Mesenchymal stem cell (in vitro differentiated cells and primary cell): ENCODE measurements around the gene SYNE3.

Experiments
- DNase-seq: peaks from one replicate; pipeline ENCODE4 v3.0.0-alpha.2; 2013
- H2AFZ ChIP-seq: one replicate; pipeline ENCODE4 v1.6.1; 2013; ENCODE audit warnings: low read depth, mild to moderate bottlenecking, control low read depth, inconsistent platforms, low read length, moderate library complexity
- H2AK5ac ChIP-seq: 2 replicates; pipeline ENCODE4 v1.6.1; 2013; ENCODE audit warnings: low read length, moderate library complexity, mild to moderate bottlenecking, inconsistent platforms; ENCODE audit not compliant: severe bottlenecking
- H2BK120ac ChIP-seq: one replicate; pipeline ENCODE4 v1.6.1; 2013; ENCODE audit warnings: low read depth, mild to moderate bottlenecking, inconsistent platforms, low read length, moderate library complexity
- H2BK12ac ChIP-seq, 2 experiments: one replicate each; pipeline ENCODE4 v1.6.1; 2013; ENCODE audit warnings: inconsistent platforms in 2 of 2, low read length in 2 of 2, mild to moderate bottlenecking in 2 of 2, moderate library complexity in 2 of 2, control low read depth in 1 of 2
- H2BK15ac ChIP-seq: one replicate; pipeline ENCODE4 v1.6.1; 2013; ENCODE audit warnings: mild to moderate bottlenecking, low read depth, inconsistent platforms; ENCODE audit not compliant: poor library complexity, severe bottlenecking
- H2BK5ac ChIP-seq: 2 replicates; pipeline ENCODE4 v1.6.1; 2013; ENCODE audit warnings: low read depth, mild to moderate bottlenecking, low read length, control low read depth, inconsistent platforms; ENCODE audit not compliant: poor library complexity, severe bottlenecking
- H3K14ac ChIP-seq, 2 experiments: one replicate each; pipeline ENCODE4 v1.6.1; 2013; ENCODE audit warnings: inconsistent platforms in 2 of 2, low read length in 2 of 2, control low read depth in 1 of 2, mild to moderate bottlenecking in 1 of 2, moderate library complexity in 1 of 2
- H3K18ac ChIP-seq, 2 experiments: one replicate each; pipeline ENCODE4 v1.6.1; 2013; ENCODE audit warnings: inconsistent platforms in 2 of 2, low read length in 2 of 2, control low read depth in 1 of 2, low read depth in 1 of 2, mild to moderate bottlenecking in 1 of 2
- H3K23ac ChIP-seq, 2 experiments: one replicate each; pipeline ENCODE4 v1.6.1; 2013; ENCODE audit warnings: inconsistent platforms in 2 of 2, low read length in 2 of 2, mild to moderate bottlenecking in 2 of 2, moderate library complexity in 2 of 2, control low read depth in 1 of 2
- H3K27ac ChIP-seq: 2 replicates; pipeline ENCODE4 v1.5.1; 2013; ENCODE audit warnings: mild to moderate bottlenecking, moderate library complexity, low read length, control low read depth, inconsistent platforms; ENCODE audit not compliant: poor library complexity, severe bottlenecking
- H3K27me3 ChIP-seq, 2 experiments: 2 replicates each; pipeline versions ENCODE4 v1.6.1 to v1.7.0; 2013; ENCODE audit warnings: low read length in 2 of 2, mild to moderate bottlenecking in 2 of 2, moderate library complexity in 2 of 2, control low read depth in 1 of 2, inconsistent platforms in 1 of 2; ENCODE audit not compliant: control insufficient read depth in 1 of 2, insufficient read depth in 1 of 2
- H3K36me3 ChIP-seq, 2 experiments: 2 replicates each; pipeline versions ENCODE4 v1.6.1 to v1.7.0; 2013; ENCODE audit warnings: low read length in 2 of 2, control low read depth in 1 of 2, inconsistent platforms in 1 of 2, low read depth in 1 of 2, mild to moderate bottlenecking in 1 of 2; ENCODE audit not compliant: insufficient read depth in 2 of 2, control insufficient read depth in 1 of 2
- H3K4ac ChIP-seq, 2 experiments: one replicate each; pipeline ENCODE4 v1.6.1; 2013; ENCODE audit warnings: inconsistent platforms in 2 of 2, low read length in 2 of 2, mild to moderate bottlenecking in 2 of 2, moderate library complexity in 2 of 2, control low read depth in 1 of 2, low read depth in 1 of 2
- H3K4me1 ChIP-seq: 2 replicates; pipeline ENCODE4 v1.6.1; 2013; ENCODE audit warnings: low read depth, low read length, control low read depth; ENCODE audit not compliant: control insufficient read depth, insufficient read depth
- H3K4me2 ChIP-seq: 2 replicates; pipeline ENCODE4 v1.6.1; 2013; ENCODE audit warnings: low read length, mild to moderate bottlenecking, inconsistent platforms; ENCODE audit not compliant: poor library complexity, severe bottlenecking
- H3K4me3 ChIP-seq, 2 experiments: 2 replicates each; pipeline versions ENCODE4 v1.5.1 to v1.7.0; 2013; ENCODE audit warnings: low read length in 2 of 2, mild to moderate bottlenecking in 2 of 2, control low read depth in 1 of 2, low read depth in 1 of 2; ENCODE audit not compliant: insufficient read depth in 1 of 2
- H3K79me1 ChIP-seq: replicated peaks from 2 replicates; pipeline ENCODE4 v1.6.1; 2013; ENCODE audit warnings: mild to moderate bottlenecking, control low read depth, low read length, inconsistent platforms; ENCODE audit not compliant: poor library complexity, severe bottlenecking
- H3K9ac ChIP-seq: 2 replicates; pipeline ENCODE4 v1.7.0; 2013; ENCODE audit warnings: mild to moderate bottlenecking, low read length, moderate library complexity
- H3K9me3 ChIP-seq: 2 replicates; pipeline ENCODE4 v1.7.0; 2013; ENCODE audit warnings: mild to moderate bottlenecking, low read length; ENCODE audit not compliant: control insufficient read depth
- H4K8ac ChIP-seq: one replicate; pipeline ENCODE4 v1.6.1; 2013; ENCODE audit warnings: inconsistent platforms, mild to moderate bottlenecking, low read length, moderate library complexity
- H4K91ac ChIP-seq: one replicate; pipeline ENCODE4 v1.6.1; 2013; ENCODE audit warnings: mild to moderate bottlenecking, low read length, inconsistent platforms
- WGBS: methylation state at CpG from one replicate; pipeline ENCODE4 v1.1.7; 2013; ENCODE audit warnings: mixed read lengths; 5-methylcytosine and 5-hydroxymethylcytosine counted together

The SYNE3 gene

DNA sequence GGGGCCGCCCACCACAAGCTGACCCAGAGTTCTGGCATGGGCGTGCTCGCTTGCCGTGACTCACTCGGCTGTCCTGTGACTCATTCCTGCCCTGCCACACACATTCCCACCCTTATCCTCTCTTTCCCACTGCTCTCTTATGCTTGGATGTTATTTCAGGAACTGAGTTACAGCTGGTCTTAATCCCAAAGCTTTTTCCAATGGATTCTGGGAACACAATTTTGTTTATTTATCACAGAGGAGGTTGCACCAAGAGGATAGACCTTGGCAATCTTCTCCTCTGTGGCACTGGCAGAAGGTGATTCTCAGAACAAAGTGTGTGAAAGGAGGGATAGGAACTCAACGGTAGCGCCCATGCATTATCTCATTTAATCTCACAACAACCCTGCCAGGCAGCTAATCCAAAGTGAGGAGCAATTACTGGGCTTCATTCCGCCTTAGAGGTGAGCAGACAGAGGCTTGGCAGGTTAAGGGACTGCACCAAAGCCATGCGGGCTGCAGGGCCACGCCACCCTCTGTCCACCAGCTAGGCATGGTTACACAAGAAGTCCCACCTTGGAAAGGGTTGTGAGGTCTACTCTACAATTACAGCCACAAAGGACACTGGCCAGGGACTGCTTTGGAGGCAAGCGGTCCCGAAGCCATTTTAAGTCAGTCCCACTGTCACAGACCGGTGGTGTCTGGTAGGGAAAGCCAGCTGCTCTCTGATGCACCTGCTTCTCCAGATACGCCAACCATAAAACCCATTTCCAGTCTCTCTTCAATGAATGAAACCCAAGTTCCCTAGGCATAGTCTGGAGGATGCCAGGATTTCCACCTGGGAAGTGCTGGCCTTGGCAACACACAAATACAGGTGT lies 32.9 kb downstream of the SYNE3 start:
- peak overlapping the region; percentile 36 for H2BK120ac ChIP-seq
- 54% methylated on average over 13 of the region's 14 CpGs for WGBS
- peak overlapping the region; percentile 83 for H2BK15ac ChIP-seq
- H2BK5ac ChIP-seq = peak overlapping the region; percentile 3
- H3K36me3 ChIP-seq = peaks cover 0 to 4% of the 10 kb centered on the region in 2 experiments
- H3K9me3 ChIP-seq = no peaks in the 10 kb centered on the region
- peaks cover 12% of the 10 kb centered on the region for H3K4me1 ChIP-seq
- H2AFZ ChIP-seq = no peak overlapping the region
- no peaks in the 10 kb centered on the region for H3K79me1 ChIP-seq
- H4K8ac ChIP-seq = peak overlapping the region; percentile 89
- no peaks in the 10 kb centered on the region for H3K27me3 ChIP-seq
- peak overlapping the region in 1 of 2 experiments; percentile 20 for H3K23ac ChIP-seq
- peak overlapping the region; percentile 25 for H2AK5ac ChIP-seq
- H3K4me2 ChIP-seq = peak overlapping the region; percentile 33
- peak overlapping the region in 1 of 2 experiments; percentile 46 for H3K4me3 ChIP-seq
- H3K4ac ChIP-seq = peak overlapping the region; percentile 62 to 71
- peak overlapping the region; percentile 73 to 94 for H2BK12ac ChIP-seq
- peak; percentile 97 for DNase-seq
- peak overlapping the region; percentile 74 for H4K91ac ChIP-seq
- H3K9ac ChIP-seq = peak overlapping the region; percentile 61
- peak overlapping the region; percentile 81 to 94 for H3K18ac ChIP-seq
- H3K14ac ChIP-seq = peak overlapping the region in 1 of 2 experiments; percentile 14
- peak overlapping the region; percentile 27 for H3K27ac ChIP-seq

DNA sequence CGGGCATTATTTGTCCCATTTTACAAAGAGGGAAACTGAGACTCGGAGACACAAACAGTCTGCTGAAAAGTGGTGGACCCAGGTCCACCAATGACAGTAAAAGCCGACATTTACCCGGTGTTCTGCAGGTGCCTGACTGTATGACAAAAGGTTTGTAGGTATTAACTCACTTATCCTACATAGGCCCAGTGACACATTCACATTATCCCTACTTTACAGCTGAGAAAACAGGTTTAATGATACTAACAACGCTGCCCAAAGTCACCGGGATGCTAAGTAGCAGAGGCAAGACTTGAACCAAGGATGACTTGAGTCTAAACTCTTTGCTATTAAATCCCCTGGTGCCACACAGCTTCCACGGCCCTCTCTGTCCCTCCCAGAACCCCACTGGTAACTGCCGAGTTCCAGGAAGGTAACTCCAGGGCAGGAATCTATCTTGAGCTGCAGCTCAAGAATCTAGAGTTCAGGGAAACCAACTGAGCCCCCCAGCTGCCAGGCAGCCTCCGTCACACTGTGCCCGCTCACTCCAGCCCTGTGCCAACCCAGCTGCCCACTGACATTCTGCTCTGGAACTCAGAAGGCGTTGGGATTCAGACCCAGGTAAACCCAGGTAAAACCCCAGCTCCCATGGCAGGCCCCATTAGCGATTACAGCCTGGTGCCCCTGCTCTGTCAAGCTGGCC lies 33.7 kb downstream of the SYNE3 start:
- Histone ChIP-seq H3K4ac (peak overlapping the region; percentile 70 to 92), H2BK120ac (peak overlapping the region; percentile 74), H3K18ac (peak overlapping the region; percentile 74 to 84), H3K23ac (no peak overlapping the region), H3K9ac (peak overlapping the region; percentile 57), H3K36me3 (peaks cover 0 to 4% of the 10 kb centered on the region in 2 experiments), H4K8ac (peak overlapping the region; percentile 88), H3K4me2 (peak overlapping the region; percentile 33), H3K9me3 (no peaks in the 10 kb centered on the region), H2AK5ac (peak overlapping the region; percentile 10), H3K27me3 (no peaks in the 10 kb centered on the region), H2BK5ac (no peak overlapping the region), H3K27ac (peak overlapping the region; percentile 19), H3K4me3 (peak overlapping the region in 1 of 2 experiments; percentile 8), H2BK15ac (peak overlapping the region; percentile 83), H2BK12ac (peak overlapping the region; percentile 73 to 97), H3K79me1 (no peaks in the 10 kb centered on the region), H3K14ac (no peak overlapping the region), H2AFZ (no peak overlapping the region), H3K4me1 (peaks cover 12% of the 10 kb centered on the region), H4K91ac (peak overlapping the region; percentile 74)
- DNase-seq = no peak
- WGBS = 76% methylated on average over 12 of the region's 12 CpGs

DNA sequence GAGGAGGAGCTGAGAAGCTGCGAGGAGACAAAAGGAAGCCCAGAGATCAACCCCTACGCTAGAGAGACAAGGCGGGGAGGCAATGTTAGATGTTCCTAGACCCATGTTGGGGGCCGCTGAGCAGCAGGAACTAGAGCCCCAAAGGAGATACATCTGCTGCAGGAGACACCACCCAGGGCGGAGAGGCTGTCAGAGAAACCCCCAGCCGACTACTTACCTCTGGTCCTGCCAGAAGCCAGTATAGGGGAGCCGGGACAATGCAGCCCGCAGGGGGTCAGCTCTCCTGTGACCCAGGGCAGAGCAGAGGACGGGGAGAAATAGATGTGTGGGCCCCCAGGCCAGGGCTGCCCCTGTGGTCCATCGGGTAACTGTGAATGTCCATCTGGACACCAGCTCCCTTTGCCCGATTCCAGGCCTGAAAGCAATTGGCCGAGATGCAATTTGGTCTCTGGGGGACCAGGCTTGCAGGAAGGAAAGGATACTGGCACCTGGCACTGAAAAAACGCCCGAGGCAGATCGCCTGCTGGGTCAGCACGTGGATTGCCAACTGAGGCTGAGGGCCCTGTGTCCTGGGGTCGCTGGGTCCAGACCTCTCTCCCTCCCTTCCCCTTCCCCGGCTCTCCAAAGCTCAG lies 34.9 kb downstream of the SYNE3 start:
- Histone ChIP-seq H3K4me1 (peaks cover 12% of the 10 kb centered on the region), H4K8ac (no peak overlapping the region)
- WGBS = 91% methylated on average over 18 of the region's 18 CpGs

More for the DNA sequence above, 34.9 kb downstream of the SYNE3 start:
- H4K91ac ChIP-seq = peak overlapping the region; percentile 47
- H3K4me2 ChIP-seq = no peak overlapping the region
- H3K9me3 ChIP-seq = no peaks in the 10 kb centered on the region
- no peak overlapping the region for H2BK5ac ChIP-seq
- peak overlapping the region; percentile 73 for H2BK15ac ChIP-seq
- H3K36me3 ChIP-seq = peaks cover 0 to 1% of the 10 kb centered on the region in 2 experiments
- H3K27ac ChIP-seq = no peak overlapping the region
- H3K14ac ChIP-seq = no peak overlapping the region
- peak overlapping the region; percentile 16 to 68 for H3K18ac ChIP-seq
- H3K79me1 ChIP-seq = no peaks in the 10 kb centered on the region
- peak overlapping the region in 1 of 2 experiments; percentile 33 for H2BK12ac ChIP-seq
- H3K4me3 ChIP-seq = peak overlapping the region in 1 of 2 experiments; percentile 21
- H3K9ac ChIP-seq = peak overlapping the region; percentile 72
- H3K27me3 ChIP-seq = no peaks in the 10 kb centered on the region
- H3K23ac ChIP-seq = no peak overlapping the region
- peak overlapping the region; percentile 58 for H2BK120ac ChIP-seq
- no peak overlapping the region for H2AFZ ChIP-seq
- no peak overlapping the region for H2AK5ac ChIP-seq
- DNase-seq = no peak
- H3K4ac ChIP-seq = no peak overlapping the region
